GM23338 (cell line): ENCODE data around the gene DCLK1. TPM values are rescaled to one million over a fixed set of nuclear protein-coding genes. Genes with fewer than 3 reads are reported as not detected.

Source experiments
- ATAC-seq: fragments of 200-7000 bp; cut with Tn5 transposase; 3 replicates; pipeline ENCODE4 v1.9.1; 2020
- DNase-seq: peaks from one replicate; pipeline ENCODE4 v3.0.0-alpha.2; 2015; ENCODE audit warnings: low spot score
- H2AFZ ChIP-seq: fragments of 200-600 bp; sonication (generic); 2 replicates; pipeline ENCODE4 v1.8.0; 2016; ENCODE audit warnings: antibody characterized with exemption, mild to moderate bottlenecking, moderate library complexity
- H3F3A ChIP-seq: fragments of 200-600 bp; sonication (generic); replicated peaks from 2 replicates; pipeline ENCODE4 v1.8.0; 2017; ENCODE audit warnings: antibody characterized with exemption, mixed run types, low read depth
- H3K27ac ChIP-seq: fragments of 200-600 bp; sonication (generic); 2 replicates; pipeline ENCODE4 v1.6.1; 2016; ENCODE audit warnings: low read depth
- H3K27me3 ChIP-seq: fragments of 200-600 bp; sonication (generic); 2 replicates; pipeline ENCODE4 v1.8.0; 2016; ENCODE audit warnings: mild to moderate bottlenecking, mixed run types, moderate library complexity; ENCODE audit not compliant: insufficient read depth
- H3K36me3 ChIP-seq: fragments of 200-600 bp; sonication (generic); 2 replicates; pipeline ENCODE4 v1.8.0; 2016; ENCODE audit warnings: mild to moderate bottlenecking; ENCODE audit not compliant: insufficient read depth
- H3K4me1 ChIP-seq: fragments of 200-600 bp; sonication (generic); 2 replicates; pipeline ENCODE4 v1.8.0; 2016; ENCODE audit warnings: mild to moderate bottlenecking, moderate library complexity; ENCODE audit not compliant: insufficient read depth
- H3K4me2 ChIP-seq: fragments of 200-600 bp; sonication (generic); 2 replicates; pipeline ENCODE4 v1.7.1; 2017; ENCODE audit warnings: mixed run types
- H3K4me3 ChIP-seq: fragments of 200-600 bp; sonication (generic); 2 replicates; pipeline ENCODE4 v1.6.1; 2016; ENCODE audit warnings: mixed run types
- H3K79me2 ChIP-seq: fragments of 200-600 bp; sonication (generic); replicated peaks from 2 replicates; pipeline ENCODE4 v1.8.0; 2017; ENCODE audit warnings: mild to moderate bottlenecking; ENCODE audit not compliant: insufficient read depth
- H3K9me2 ChIP-seq: fragments of 200-600 bp; sonication (generic); 2 replicates; pipeline ENCODE4 v1.8.0; 2017; ENCODE audit not compliant: insufficient read depth
- H4K20me1 ChIP-seq: fragments of 200-600 bp; sonication (generic); replicated peaks from 2 replicates; pipeline ENCODE4 v1.8.0; 2017; ENCODE audit warnings: mild to moderate bottlenecking; ENCODE audit not compliant: insufficient read depth
- H3K27ac Mint-ChIP-seq: 2 replicates; pipeline ENCODE4 v1.8.0; 2020; ENCODE audit warnings: inconsistent platforms, mild to moderate bottlenecking, moderate library complexity, mixed read lengths
- H3K27me3 Mint-ChIP-seq: 3 replicates; pipeline ENCODE4 v1.8.0; 2022; ENCODE audit warnings: low read depth, mild to moderate bottlenecking, moderate library complexity, mixed read lengths, inconsistent platforms; ENCODE audit not compliant: insufficient read depth, poor library complexity
- H3K36me3 Mint-ChIP-seq: 3 replicates; pipeline ENCODE4 v1.8.0; 2021; ENCODE audit warnings: low read depth, mild to moderate bottlenecking, inconsistent platforms, moderate library complexity, mixed read lengths
- H3K4me1 Mint-ChIP-seq: 3 replicates; pipeline ENCODE4 v1.8.0; 2020; ENCODE audit warnings: mild to moderate bottlenecking, inconsistent platforms, mixed read lengths
- H3K4me3 Mint-ChIP-seq: 3 replicates; pipeline ENCODE4 v1.8.0; 2021; ENCODE audit warnings: moderate library complexity, mild to moderate bottlenecking, inconsistent platforms, mixed read lengths
- H3K9me3 Mint-ChIP-seq: 3 replicates; pipeline ENCODE4 v1.8.0; 2020; ENCODE audit warnings: moderate library complexity, mild to moderate bottlenecking, inconsistent platforms, mixed read lengths
- CREB1 ChIP-seq: fragments of 250-450 bp; sonication (Bioruptor Pico); IDR thresholded peaks from 2 replicates; pipeline ENCODE4 v1.5.0; 2020; ENCODE audit warnings: low read depth, mild to moderate bottlenecking, moderate library complexity
- CTCF ChIP-seq, 2 experiments: fragments of 200-600 bp in 1 of 2; sonication (generic) in 1 of 2; conservative IDR thresholded peaks; 2 replicates each; pipeline versions ENCODE4 v1.5.1 to v1.6.1; 2016 to 2017; ENCODE audit warnings: antibody characterized with exemption in 2 of 2, low read depth in 2 of 2, mild to moderate bottlenecking in 2 of 2, moderate library complexity in 1 of 2
- ETS1 ChIP-seq: IDR thresholded peaks from 2 replicates; pipeline ENCODE4 v1.6.1; 2016; ENCODE audit warnings: antibody characterized with exemption
- EZH2phosphoT487 ChIP-seq: fragments of 200-600 bp; sonication (generic); IDR thresholded peaks from one replicate; pipeline ENCODE4 v1.8.1; 2018; ENCODE audit warnings: antibody characterized with exemption; ENCODE audit not compliant: unreplicated experiment
- JUNB ChIP-seq: IDR thresholded peaks from one replicate; pipeline ENCODE4 v1.6.1; 2016; ENCODE audit warnings: antibody characterized with exemption; ENCODE audit not compliant: unreplicated experiment
- NANOG ChIP-seq: IDR thresholded peaks from 2 replicates; pipeline ENCODE4 v1.6.1; 2016; ENCODE audit warnings: antibody characterized with exemption, borderline replicate concordance
- POLR2AphosphoS5 ChIP-seq: IDR thresholded peaks from 2 replicates; pipeline ENCODE4 v1.6.1; 2016; ENCODE audit warnings: antibody characterized with exemption, low read depth
- STAT1 ChIP-seq: IDR thresholded peaks from one replicate; pipeline ENCODE4 v1.6.1; 2016; ENCODE audit warnings: antibody characterized with exemption; ENCODE audit not compliant: unreplicated experiment
- ZNF462 ChIP-seq: fragments of 250-450 bp; sonication (Bioruptor Pico); IDR thresholded peaks from 2 replicates; pipeline ENCODE4 v1.5.0; 2020; ENCODE audit warnings: mild to moderate bottlenecking, moderate library complexity
- polyA plus RNA-seq: library from polyadenylated mRNA; unstranded; fragments of >200 nt; fragmentation: Nextera tagmentation; extraction: Ambion mirVana; gene quantifications from 2 replicates; pipeline ENCODE4 v1.2.1, GENCODE V29; 2016
- total RNA-seq: library from RNA; depleted of rRNA; stranded (reverse); fragments of >200 nt; shearing (Covaris generic); gene quantifications from 2 replicates; pipeline ENCODE4 v1.2.3, GENCODE V29; 2014

DCLK1 gene
- total and polyA plus RNA-seq, 2 experiments from 2014 or later, result 13.1 to 57.7 TPM

- TF ChIP-seq ZNF462 (no peak), JUNB (no peak), NANOG (no peak)
Measured at GRCh38 chr13:35849256-35849644, 281.9 kb downstream of the DCLK1 start (continued).

GRCh38 chr13:35848336-35849255, 282.6 kb downstream of the DCLK1 start:
- 0 out of 2 replicates have a peak overlapping the region, but pooled peaks have one; percentile 7 for H3K4me2 ChIP-seq
- no peak overlapping the region for H2AFZ ChIP-seq
- Mint-ChIP-seq H3K9me3 (no peaks in the 10 kb centered on the region), H3K4me3 (no peak overlapping the region), H3K4me1 (peaks cover 29% of the 10 kb centered on the region), H3K27me3 (peaks cover 2% of the 10 kb centered on the region), H3K27ac (no peak overlapping the region), H3K36me3 (peaks cover 29% of the 10 kb centered on the region)
- H3F3A ChIP-seq, result no peaks in the 10 kb centered on the region
- no peaks in the 10 kb centered on the region for H3K36me3 ChIP-seq
- H3K27me3 ChIP-seq, result no peaks in the 10 kb centered on the region
- H3K4me1 ChIP-seq, result peaks cover 21% of the 10 kb centered on the region
- no peak overlapping the region for H3K27ac ChIP-seq
- TF ChIP-seq STAT1, result no peak
- TF ChIP-seq CREB1 (CRISPR knock-in tag), result no peak
- TF ChIP-seq CTCF (conservative IDR thresholded peaks at IDR 0.05; ENCODE audit: low read depth in 2 of 2), result no peak
- no peak for TF ChIP-seq ETS1
- no peak for TF ChIP-seq POLR2AphosphoS5
- no peak for TF ChIP-seq NANOG
- TF ChIP-seq EZH2phosphoT487, result no peak
- H3K9me2 ChIP-seq, result 0 out of 2 replicates have a peak, but pooled peaks cover 4% of the 10 kb centered on the region
- H3K79me2 ChIP-seq, result peaks cover 20% of the 10 kb centered on the region
- no peaks in the 10 kb centered on the region; the same call in 1 of the 2 replicates for H4K20me1 ChIP-seq
- no peak overlapping the region for H3K4me3 ChIP-seq
- no peak for DNase-seq
- ATAC-seq, result no peak
